AG08396 (cell line): Measurements from ENCODE around the gene LRP1B.
"Not testable (repeated sequence)": the region's sequence is repeated elsewhere in the genome, so short reads cannot be mapped to it uniquely, and the experiment has no call there.

Experiments used
- DNase-seq: peaks from one replicate; pipeline ENCODE4 v3.0.0; 2012; ENCODE audit warnings: low spot score, mixed read lengths

The LRP1B gene

DNA sequence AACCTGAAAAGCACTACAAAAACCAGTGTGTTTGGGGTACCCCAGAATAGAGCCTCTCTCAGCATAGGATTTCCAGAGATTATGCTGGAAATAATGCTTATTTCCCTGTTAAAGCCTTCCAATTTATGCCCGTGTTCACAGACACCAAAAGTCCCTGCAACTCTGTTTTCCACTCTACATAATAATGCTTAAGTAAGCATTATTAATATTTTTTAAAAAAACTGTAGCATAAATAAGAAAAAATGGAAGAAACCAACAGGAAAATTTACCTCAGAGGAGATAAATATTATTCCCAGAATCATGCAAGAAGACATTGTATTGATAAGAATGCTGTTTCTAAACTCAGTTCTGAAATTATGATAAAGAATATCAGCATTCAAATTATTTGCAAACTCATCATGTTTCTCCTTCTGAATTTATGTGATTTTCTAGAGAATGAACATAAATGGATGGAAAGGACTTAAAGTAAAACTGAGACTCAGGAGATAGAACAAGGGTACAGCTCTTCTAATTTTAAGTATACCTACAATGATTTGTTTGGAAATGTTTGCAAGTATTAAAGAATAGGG, 241.7 kb downstream of the LRP1B start:
- no peak for DNase-seq

DNA sequence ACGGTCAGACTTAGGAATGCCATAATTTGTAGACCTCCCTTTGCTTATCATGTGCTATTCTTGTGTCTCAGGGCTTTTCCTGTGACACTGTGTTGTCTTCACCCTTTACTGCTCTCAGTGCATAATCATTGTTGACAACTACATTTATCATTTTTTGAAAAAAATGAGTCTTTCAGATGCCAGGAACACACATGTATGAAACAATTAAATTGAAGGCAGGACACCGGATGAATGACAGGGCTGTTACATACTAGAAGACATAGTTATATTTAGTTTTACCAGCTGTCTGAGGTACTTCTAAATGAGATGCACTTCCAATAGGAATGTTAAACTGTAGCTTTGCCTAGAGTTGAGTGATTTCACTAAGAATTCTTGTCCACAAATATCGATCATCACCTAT, 243.5 kb downstream of the LRP1B start:
- DNase-seq, result no peak

DNA sequence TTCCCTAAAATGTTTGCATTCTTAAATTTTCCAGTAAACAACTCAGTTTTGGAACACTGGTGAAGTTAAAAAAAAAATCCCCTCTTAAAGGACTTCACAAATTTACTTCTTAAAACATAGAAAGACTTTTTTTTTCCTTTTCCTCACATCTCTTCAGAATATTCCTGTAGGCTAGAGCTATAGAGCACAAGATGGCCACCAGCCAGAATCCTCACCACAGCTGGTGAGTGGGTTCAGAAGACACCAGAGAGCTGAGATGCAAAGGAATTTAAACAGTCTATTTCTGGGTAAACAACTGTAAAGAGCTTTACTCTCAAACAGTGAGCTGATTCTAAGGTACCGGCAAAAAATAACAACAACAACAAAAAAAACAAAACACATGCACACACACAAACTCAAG, 252.8 kb downstream of the LRP1B start:
- DNase-seq, result no peak

DNA sequence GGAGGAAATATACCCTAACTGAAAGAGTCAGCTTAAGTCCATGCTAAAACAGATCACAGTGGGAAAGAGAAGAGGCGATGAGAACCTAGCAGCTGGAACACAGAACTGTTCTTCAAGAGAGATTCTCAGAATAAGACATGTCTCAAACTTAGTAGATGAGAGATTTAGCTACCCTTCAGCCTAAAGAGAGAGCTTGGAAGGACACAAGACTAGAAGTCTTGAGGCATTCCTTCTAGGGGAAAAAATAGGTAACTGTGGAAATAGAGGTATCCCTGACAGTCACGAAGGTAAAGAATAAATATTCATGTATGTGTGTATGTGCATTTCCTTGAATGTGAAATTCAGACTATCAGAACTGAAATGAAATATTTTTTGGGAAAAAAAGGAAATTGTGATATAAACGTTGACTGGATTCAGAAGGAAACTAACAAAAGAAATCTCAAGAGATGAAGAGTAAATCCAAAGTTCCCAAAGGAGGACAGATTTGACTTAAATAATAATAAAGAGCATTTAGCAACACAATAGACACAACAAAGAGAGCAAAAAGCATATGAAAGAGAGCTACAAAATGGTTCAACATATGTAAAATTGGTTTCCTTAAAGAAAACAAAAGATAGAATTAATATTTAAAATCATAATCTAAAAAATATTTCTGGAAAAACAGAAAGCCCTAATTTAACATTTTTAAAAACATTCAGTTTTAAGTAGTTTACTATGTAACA, 258.7 kb downstream of the LRP1B start:
- no peak for DNase-seq

DNA sequence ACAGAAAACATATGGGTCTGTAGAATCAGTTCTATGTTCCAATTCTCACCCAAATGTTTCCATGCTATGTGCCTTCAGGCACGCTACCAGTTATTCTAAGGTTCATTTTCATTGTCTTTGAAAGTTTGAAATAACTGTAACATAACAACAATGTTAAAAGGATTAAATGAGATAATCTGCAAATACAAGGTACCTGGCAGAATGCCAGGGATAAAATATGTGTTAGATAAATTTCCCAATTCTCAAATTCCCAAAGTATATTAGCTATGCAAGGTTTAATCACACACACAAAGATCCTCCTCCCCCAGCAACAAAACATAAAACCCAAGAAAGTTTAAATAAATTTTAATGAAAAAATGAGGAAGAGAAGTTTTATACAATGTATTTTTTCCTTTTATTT, 261.2 kb downstream of the LRP1B start:
- DNase-seq, result no peak

DNA sequence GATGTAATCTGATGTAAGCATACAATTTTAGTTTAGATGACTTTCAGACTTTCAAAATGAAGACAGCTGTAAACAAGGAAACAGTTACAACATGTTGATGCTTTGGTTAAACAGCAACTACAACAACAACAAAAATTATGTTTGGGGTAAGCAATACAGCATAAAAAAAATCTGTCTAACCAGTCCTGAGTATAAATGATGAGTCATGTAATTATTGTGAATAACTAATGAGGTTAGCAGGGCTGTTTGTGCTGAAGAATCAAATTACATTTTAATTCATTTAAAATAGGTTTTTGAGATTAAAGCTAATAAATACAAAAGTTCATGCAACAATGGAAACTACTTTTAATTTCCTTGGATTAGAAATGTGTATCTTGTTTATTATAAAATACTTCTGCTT, 266.9 kb downstream of the LRP1B start:
- DNase-seq, result no peak

DNA sequence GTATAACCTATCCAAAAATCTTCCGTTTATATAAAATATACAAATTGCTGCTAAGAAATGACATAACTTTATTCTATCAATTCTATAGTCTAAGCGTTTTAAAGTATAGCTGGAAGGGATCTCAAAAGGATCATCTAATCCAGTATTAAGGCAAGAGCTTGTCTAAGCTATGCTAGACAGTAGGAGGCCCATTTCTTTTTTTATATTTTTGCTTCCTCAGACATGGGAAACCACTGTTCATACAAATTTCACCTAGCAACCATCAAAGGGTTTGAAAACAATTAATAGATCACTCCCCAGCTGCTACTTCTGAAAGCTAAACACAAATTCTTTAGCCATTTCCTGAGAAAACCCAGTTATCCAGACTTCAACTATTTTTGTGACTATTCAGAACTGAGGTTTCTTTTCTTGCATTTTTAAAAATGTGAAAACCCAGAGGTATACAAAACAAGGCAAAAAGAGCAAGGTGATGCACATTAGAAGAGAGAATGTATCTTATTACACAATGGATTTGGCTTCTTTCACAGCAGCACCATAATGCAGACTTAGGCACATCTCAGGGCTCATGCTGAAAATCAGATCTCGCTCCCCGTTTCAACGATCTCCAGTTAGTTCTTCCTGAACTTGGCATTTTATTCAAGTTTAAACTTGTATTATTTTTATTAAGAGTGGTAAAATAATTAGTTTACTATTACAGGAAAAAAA, 274.4 kb downstream of the LRP1B start:
- DNase-seq, result no peak

DNA sequence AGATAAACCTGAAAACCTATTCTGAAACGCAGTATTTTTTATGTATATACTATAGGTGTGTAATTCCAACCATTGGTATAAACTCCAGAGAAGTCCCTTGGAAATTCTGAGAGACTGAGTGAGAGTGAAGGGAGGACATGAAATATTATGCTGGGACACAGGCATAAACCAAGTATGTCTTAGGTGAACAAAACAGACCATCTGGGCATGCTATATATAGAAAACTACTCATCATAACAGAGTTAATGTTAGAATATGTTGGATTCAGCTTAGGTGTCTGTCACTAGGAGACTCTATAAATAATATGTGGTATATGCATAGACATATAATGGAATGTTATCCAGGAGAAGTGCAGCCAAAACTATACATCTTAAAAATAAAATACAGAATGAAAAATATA, 282.6 kb downstream of the LRP1B start:
- DNase-seq, result no peak

DNA sequence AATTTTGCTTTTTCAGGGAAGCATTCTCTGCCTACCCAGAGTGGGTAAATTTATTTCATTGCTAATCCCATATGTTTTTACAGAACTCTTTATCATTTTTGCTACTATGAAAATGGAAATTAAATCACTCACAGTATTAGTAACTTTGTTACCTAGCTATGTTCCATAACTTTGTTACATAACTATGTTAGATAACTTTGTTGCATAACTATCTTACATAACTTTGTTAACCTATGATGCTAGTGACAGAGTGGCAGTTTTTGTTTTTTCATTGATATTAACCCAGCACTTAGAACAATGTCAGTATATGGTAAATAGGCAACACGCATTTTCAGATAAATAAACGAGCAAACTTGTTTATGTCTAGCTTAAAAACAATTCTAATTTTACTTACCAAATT, 286.6 kb downstream of the LRP1B start:
- DNase-seq, result no peak

DNA sequence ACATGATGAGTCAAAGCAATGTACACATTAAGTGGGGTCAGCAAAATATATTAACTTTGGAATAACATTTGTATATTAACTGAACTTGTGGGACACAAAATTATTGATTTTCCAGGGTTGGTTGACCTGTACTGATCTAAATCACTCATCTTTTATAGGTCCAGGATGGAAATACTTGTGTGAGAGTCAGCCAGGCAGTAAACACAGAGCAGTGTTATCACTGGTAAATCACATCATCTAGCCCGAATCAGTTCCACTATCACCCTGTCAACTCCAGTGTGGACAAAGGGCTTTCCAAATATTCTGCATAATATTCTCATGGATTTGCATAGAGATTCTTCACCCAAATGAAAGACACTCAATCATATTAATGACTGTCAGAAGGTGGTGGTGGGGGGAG, 295.7 kb downstream of the LRP1B start:
- DNase-seq, result no peak

DNA sequence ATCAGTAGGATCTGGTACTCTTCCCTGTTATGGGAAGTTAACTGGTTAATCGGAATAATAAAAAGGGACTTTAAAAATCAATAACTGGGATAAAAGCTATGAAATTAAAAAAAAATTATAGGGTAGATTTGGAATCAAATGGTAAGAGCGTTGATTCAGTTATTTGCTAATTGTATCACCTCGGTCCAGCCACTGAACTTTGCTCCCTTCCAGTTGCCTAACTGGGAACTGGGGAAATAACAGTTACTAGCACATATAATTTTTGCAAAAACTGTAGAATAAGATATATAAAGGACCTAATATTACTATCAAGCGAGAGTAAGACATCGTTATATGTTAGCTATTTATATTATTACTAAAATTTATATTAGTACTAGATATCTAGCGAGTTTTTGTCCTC, 302.1 kb downstream of the LRP1B start:
- DNase-seq, result no peak

DNA sequence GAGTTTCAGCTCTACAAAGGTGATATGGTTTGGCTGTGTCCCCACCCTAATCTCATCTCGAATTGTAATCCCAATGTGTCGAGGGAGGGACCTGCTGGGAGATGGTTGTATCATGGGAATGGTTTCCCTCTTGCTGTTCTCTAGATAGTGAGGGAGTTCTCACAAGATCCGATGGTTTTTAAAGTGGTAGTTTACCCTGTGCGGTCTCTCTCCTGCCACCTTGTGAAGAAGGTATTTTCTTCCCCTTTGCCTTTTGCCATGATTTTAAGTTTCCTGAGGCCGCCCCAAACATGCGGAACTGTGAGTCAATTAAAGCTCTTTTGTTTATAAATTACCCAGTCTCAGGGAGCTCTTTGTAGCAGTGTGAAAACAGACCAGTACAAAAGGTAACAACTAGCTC, 306.0 kb downstream of the LRP1B start:
- no peak for DNase-seq

DNA sequence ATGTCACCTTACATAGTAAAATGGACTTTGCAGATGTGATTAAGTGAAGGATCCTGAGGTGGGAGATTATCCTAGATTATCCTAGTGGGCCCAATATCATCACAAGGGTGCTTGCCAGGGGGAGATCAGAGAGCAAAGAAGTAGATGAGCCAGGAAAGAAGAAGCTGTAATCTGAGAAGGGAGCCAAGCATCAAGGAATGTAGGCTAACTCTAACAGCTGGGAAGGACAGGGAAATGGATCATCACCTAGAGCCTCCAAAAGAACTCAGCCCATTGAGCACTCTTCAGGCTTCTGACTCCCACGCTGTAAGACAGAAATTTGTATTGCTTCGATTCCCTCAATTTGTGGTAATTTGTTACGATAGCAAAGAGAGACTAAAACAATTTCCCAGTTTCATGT, 309.9 kb downstream of the LRP1B start:
- no peak for DNase-seq

DNA sequence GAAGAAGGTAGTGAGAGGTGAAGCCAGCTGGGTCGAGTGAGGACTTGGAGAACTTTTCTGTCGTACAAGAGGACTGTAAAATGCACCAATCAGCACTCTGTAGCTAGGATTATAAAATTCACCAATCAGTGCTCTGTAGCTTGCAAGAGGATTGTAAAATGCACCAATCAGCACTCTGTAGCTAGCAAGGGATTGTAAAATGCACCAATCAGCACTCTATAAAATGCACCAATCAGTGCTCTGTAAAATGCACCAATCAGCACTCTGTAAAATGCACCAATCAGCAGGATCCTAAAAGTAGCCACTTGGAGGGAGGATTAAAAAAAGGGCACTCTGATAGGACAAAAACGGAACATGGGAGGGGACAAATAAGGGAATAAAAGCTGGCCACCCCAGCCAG, 315.5 kb downstream of the LRP1B start:
- DNase-seq, result not testable (repeated sequence)

DNA sequence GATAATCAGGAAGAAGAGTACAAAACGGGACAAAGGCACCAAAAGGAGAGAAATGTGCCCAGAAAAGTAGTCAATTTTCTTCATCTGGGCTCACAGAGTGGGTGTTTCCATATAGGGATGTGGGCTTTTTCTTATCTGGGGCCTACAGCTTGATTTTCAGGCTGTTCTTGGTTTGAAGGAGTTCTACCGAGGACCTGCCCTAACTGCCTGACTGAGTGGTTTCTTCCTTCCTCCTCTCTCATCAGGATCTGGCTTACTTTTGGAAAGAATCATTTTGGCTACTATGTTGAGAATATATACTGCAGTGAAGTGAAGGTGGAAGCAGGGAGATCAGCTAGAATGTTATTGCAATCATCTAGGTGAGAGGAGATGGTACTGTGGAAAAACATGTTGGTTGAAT, 316.7 kb downstream of the LRP1B start:
- DNase-seq, result no peak

DNA sequence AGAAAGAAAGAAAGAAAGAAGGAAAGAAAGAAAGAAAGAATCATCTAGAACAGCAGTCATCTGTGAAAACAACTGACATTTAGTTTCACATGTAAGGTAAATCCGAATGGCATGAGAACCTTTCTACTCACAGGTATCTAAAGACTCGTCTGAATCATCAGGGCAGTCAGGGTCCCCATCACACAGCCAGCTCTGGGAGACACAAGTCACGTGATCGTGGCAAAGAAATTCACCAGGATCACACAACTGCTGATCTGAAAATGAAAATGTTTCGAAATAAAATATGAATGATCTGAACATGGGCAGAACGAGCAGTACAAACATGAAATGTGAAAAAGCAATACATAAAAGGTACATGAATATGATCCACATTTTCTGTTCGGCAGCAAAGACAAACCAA, 320.7 kb downstream of the LRP1B start:
- DNase-seq, result no peak

DNA sequence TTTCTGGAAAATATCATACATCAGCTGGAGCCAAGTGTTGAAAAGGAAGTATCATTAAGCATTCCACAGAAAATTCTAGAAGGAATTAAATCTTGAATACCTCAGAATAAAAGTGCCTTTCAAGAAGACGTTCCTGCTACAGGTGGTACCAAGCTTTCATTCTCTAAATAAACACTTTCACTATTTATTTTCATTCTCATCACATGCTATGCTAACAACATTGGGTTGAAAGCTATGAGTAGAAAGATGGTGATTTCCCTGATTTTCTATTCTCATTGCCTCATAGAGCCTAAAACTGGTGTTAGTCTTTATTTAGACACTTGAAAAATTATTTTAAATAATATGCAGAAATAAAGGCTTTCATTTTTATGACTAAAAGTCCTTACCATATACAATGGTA, 324.7 kb downstream of the LRP1B start:
- no peak for DNase-seq

DNA sequence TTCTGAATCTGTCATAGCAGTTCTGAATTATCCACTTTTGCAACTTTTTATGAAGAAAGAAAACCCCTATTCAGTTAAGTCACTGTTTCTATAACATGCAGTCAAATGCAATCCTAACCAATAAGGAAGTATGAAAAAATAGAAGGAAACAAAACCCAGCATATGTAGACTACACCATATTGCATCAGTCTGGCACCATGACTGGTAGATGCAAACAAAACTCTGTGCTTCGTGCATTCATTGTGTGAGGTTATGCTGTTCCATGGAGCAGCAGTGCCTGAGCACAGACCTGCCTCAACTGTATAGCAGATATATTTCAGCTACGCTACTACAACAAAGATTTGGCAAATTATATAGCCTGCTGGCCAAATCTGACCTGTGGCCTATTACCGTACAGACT, 325.5 kb downstream of the LRP1B start:
- DNase-seq, result no peak

DNA sequence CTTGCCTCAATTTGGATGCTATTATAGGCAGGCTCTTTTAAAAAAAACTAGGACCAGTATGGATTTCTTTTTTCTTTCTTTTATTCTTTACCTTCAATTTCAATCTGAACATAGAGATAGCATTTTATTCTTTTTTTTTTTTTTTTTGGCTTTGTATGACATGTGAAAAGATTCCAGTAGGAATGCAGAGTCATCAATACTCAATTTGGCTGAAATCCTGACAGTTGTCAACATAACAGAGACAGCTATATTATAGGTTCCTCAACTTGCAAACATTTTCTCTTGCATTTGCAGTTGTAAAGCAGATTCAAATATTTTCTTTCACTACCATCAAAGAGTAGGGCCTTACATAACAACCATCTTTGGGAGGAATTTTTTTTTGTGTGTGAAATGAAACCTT, 334.4 kb downstream of the LRP1B start:
- no peak for DNase-seq

DNA sequence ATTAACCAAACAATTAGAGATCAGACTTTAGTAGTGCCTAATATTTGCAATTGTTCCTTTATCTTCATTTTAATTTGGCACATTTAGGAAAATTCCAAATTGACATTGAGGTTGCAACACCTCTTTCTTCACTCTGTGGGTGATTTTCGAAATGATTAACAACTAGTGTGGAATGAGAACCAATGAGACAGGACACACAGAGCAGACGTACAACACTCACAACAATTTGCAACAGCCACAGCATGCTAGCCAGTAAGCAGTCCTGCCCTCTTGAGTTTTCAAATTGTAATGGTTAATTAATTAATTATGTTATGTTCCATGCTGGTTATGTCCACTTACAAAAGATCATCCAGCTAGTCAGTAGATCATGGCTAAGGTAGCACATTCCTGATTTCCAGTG, 339.3 kb downstream of the LRP1B start:
- no peak for DNase-seq

DNA sequence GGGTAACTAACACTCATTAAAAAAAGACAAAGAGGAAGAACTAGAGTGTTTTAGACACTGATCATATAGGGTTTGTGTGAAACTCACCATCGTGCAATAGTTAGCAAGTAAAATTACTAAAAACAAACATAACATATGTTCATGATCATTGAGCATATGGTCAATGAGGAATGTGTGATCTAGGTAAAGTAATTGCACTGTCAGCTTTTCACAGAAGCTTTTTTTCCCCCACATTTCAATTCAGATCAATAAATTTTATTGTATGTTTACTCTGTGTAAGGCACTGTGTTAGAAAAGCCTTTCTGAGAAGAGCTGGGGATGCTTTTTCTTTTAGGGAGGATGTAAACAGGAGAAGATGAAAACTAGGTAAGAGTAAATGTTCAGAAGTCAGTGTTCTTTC, 348.2 kb downstream of the LRP1B start:
- DNase-seq, result no peak

DNA sequence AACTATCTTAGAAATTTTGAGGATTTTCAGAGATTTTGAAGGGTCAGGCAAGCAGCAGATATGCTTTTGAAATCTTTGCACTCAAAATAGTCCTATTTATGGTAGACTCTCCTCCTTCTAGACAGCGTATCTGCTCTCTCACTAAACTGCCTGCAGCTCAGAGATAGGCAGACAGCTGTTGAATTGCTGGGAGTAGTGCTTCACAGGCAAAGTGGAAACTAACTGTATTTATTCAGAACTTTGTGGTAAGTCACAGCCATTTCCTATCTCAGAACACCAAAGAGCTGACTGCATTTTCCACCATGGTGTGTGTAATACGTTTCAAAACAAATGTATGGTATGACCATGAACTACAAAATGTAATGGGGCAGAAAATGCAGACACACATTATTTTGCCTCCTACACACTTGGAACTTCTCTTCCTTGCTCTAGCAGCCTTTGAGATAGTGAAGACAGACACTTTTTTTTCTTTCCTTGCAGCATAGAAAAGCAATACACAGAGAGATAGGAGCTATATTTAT, 352.4 kb downstream of the LRP1B start:
- DNase-seq, result no peak

DNA sequence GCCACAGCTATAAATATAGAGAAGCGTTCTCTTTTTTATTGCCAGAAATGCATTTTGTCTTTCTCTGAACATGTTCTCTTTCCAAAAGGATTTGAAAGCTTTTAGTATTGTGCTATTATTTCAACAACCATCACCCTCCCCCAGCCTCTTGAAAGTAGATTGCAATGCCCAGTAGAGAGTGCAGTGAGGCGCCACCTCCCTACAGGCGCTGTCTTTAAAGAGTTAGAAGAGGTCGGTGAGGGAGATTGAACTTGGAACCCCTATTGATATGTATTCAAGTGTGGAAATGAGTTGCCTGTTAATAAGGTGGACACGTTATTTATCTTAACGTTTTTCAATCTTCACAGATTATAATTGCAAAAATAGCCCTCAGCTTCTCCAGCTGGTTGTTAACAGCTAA, 360.3 kb downstream of the LRP1B start:
- no peak for DNase-seq

DNA sequence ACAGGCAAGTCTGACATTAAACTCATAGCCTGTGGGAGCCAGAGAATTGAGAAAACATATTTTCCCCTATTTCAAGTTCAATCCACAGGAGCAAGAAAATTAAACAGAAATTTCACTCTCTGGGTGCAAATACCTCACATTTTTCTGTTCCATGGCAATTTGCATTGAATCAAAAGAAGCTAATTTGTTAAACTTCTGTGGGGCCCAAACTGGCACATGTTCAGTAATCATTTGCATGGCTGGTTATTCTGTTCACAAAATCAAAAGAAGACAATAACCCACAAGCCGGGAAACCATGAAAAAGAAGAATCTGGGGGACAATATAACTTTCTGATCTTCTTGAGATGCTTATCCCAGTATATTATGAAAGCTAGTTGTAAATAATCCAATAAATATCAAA, 363.1 kb downstream of the LRP1B start:
- no peak for DNase-seq
